GM19372 (cell line): Measurements from ENCODE around the gene STOM.

ENCODE experiments used
- ATAC-seq: cut with Tn5 transposase; IDR thresholded peaks from one replicate; pipeline ENCODE4 v1.9.1; 2021; ENCODE audit warnings: mild to moderate bottlenecking, low read depth, moderate library complexity; ENCODE audit not compliant: unreplicated experiment

Gene STOM

GRCh38 chr9:121323449-121324151 is 46.5 kb downstream of the STOM start:
- no peak for ATAC-seq

- no peak for ATAC-seq
Measured at GRCh38 chr9:121322737-121323448, 47.2 kb downstream of the STOM start.

DNA sequence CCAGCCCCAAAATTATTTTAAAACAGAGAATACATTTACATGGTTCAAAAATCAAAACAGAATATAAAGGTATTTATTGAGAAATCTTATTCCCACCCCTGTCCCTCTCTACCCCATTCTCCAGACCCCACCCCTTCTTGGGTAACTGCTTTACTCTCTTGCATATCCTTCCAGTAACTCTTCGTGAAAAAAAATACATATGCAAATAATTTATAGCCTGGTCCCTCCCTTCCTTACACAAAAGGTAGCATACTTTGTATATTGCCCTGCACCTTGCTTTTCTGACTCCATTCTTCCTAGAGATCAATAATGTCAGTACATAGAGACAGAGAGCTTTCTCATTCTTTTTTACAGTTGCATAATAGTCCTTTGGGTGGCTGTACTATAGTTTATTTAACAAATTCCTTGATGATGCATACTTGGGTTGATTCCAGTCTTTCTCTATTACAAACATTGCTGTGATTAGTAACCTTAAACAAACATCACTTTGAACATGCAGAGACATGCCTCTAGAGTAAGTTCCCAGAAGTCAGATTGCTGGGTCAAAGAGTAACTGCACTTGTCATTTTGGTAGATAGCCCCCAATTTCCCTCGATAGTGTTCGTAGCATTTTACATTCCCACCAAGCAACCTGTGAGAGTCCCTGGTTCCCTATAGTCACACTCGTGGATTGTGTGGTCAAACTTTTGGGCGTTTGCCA is 47.9 kb downstream of the STOM start:
- ATAC-seq, result no peak

- ATAC-seq, result no peak
Measured at GRCh38 chr9:121321016-121321503, 49.0 kb downstream of the STOM start.

DNA sequence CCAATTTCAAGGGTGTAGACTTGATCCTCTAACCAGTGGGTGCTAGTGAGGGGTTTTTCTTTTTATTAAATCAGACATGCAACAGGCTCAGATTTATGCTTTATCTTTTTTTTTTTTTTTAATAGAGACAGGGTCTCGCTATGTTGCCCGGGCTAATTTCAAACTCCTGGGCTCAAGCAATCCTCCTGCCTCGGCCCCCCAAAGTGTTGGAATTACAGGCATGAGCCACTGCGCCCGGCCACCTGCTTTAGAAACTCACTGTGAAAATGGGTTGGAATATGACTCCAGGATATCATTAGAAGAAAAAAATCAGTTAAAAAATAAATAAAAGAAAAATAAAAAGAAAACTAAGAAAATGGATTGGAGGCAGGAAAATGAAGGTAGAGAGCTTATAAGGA is 50.7 kb downstream of the STOM start:
- ATAC-seq, result no peak

GRCh38 chr9:121318631-121319382 is 51.2 kb downstream of the STOM start:
- no peak for ATAC-seq

- no peak for ATAC-seq
Measured at GRCh38 chr9:121317737-121318630, 52.1 kb downstream of the STOM start.

- no peak for ATAC-seq
Measured at GRCh38 chr9:121316852-121317373, 53.1 kb downstream of the STOM start.

- ATAC-seq, result no peak
Measured at GRCh38 chr9:121316378-121316777, 53.7 kb downstream of the STOM start.

DNA sequence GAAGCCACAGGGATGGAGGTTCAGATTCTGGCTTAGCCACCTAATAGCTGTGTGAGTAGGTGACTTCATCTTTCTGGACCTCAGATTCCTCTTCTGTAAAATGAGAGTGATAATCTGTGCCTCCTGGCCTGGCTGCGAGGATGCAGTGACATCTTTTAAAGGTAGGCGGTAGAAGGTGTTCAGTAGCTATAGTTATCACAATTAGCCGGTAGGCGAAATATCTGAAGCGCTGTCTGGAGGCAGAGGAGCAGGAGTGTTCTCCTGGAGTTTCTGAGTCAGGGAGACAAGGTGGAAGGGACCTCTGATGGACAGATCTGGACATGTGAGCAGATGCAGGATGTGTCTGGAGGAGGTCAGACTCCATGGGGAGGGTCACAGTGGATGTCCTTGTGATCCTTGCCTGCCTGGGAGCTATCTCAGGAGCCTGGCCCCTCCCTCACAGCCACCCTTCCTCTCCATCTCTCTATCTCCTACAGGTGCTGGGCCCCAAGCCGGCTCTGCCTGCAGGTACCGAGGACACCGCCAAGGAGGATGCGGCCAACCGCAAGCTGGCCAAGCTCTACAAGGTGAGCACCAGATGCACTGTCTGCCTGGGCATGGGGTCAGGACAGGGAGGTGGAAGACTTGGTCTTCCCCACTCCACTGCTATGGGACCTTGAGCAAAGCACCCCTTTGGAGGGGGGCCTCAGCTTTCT is 56.4 kb downstream of the STOM start:
- ATAC-seq, result no peak

DNA sequence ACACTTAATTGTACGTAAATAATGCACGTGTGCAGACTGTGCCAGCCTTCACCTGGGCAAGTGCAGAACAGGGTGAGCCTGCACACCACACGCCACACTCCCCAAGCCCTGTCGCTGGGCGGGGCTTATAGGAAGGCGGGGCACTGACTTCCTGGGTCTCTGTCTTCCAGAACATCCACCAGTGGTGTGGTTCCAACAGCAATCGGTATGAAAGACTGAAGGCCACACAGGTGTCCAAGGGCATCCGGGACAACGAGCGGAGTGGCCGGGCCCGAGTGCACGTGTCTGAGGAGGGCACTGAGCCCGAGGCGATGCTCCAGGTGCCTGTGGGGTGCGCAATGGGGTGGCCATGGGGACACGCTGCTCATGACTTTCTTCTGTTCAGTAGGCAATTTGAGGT is 57.9 kb downstream of the STOM start:
- no peak for ATAC-seq

DNA sequence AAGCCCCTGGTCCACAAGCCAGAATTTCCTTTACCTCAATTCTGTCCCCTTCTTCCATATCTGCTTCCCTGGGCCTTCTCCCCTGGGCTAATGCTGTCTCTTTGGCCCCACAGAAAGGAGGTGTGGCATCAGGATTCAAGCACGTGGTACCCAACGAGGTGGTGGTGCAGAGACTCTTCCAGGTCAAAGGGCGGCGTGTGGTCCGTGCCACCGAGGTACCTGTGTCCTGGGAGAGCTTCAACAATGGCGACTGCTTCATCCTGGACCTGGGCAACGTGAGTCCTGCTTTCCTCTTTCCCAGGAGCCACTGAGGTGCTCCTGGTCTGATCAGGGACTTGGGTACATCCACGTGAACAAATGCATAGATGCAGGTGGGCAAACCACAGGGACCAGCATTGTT is 59.5 kb downstream of the STOM start:
- ATAC-seq, result no peak

DNA sequence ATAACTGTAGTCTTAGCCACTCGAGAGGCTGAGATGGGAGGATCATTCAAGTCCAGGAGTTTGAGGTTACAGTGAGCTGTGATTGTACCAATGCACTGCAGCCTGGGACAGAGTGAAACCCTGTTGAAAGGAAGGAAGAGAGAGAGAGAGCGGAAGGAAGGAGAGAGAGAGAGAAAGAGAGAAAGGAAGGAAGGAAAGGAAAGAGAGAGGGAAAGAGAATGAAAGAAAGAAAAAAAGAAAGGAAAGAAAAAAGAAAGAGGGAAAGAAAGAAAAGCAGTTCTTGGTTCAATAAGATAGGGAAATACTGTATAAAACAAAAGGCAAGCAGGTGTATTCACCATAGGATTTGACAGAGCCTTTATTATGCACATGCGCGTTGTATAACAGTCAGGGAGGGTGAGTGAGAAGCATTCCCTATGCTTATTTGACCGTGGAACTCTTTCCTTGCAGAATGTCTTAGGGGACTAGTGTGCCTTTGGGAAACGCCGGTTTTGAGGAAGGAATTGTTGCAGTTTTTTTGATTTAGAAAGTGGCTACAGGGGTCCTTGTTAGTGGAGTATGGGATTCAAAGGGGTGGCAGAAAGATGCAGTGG is 60.1 kb downstream of the STOM start:
- ATAC-seq, result no peak

DNA sequence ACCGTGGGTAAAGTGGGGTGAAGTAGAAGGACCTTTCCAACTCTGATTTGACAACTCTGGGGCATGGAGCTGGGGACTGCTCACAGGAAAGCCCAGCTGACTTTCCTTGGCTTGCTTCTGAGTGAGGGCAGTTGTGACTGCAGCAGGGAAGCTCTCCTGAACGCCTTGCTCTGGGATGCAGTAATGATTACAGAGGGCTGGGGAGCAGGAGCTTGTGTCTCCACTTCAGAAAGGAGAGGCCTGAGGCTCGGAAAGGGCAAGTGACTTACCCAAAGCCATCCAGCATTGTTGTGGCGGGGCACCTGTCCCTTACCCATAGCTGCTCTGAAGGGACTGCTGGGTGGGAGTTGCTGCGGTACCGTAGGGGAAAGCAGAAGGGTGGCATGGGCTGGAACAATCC is 60.9 kb downstream of the STOM start:
- no peak for ATAC-seq

DNA sequence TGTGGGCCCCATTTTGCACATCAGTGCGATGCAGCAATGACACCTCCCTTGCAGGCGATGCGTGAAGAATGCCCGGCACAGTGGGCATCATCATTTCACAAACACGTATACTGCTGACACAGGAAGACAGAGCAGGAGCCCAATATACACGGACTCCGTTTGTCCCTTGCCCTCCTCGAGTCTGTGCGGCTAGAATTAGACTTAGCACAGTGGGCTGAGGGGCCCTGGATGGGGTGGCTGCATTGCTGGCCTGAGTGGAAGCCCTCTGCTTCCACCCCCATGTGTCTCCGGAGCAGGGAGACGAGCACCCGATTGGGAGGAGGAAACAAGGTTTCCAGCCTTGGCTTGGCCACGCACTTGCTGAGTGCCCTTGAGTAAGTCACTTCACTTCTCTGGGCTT is 61.3 kb downstream of the STOM start:
- no peak for ATAC-seq

DNA sequence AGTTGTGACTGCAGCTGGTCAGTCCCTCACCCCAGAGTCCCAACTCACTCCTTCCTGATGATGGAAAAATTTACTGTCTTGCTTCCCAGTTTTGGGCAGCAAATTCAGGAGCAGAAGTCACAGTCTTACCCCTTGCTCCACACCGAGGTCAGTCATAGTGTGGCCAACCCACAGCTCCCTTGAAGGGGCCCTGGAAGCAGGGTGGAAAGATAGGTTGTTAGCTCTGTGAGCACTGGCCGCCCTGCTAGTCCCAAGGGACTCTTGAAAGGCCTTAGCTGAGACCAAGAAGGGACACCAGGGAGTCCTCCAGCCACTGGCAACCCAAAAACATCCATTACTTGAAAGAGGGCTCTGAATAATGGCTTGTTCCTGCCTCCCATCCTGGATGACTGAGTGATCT is 62.1 kb downstream of the STOM start:
- ATAC-seq, result no peak

DNA sequence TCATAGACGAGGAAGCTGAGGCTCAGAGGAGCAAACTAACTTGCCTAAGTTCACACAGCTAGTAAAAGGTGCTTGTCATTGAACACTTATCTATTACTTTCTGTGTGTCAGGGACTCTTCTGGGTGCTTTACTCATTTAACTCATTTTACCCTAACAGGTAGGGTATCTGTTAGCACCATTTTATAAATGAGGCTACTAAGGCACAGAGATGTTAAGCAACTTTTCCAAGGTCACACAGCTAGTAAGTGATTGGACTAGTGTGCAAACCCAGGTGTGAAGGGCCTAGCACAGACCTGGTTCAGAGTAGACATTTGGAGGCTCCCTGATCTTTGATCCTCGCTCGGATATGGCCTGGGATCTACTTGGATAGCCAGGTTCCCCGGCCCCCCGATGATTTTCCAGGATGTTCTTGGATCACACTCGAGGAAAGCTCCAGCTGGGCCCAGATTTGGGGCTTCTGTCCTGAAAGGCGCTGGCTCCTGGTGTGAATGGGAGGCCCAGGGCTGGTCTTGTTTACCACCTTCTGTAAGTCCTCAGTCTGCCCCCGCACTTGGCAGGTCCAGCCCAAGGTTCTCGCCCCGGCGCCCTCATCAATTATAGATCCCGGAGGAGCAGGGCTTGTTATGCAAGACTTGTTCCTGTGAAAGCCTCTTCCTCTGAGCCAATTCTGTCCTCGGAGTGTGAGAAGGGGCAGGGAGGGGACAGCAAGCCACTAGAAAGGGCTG is 64.6 kb downstream of the STOM start:
- no peak for ATAC-seq

GRCh38 chr9:121304707-121305106 is 65.3 kb downstream of the STOM start:
- ATAC-seq, result no peak
